ENCODE data around the gene MTRFR.

DNA sequence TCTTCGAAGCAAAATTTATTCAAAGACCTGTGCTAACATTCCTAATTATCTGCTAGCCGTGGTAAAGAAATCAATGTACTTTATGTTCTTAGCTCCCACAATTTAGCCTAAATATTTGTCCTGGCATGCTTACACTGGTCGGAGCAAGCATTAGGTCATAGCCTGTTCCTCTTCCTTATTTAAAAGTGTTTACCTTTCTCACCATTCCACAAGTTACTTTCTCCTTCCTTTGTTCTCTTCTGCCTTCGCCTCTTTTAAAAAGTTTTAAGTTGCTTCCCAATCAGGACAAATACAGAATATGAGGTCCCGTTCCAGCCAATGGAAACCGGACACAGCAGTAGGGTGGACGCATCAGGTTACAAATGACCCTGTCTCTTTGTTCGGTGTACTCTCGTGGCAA, 26.8 kb downstream of the MTRFR start:
- TF ChIP-seq POLR2A (IDR thresholded peaks at IDR 0.05; ENCODE audit: low read depth, low read length) (no peak), TAF1 (IDR thresholded peaks at IDR 0.05; ENCODE audit: low read depth, low read length) (no peak), POU2F2 (IDR thresholded peaks at IDR 0.05; ENCODE audit: low read depth, low read length) (no peak)
